GM12878 (cell line): Measurements from ENCODE around the gene MICA. TPM values are rescaled to one million over a fixed set of nuclear protein-coding genes. Genes with fewer than 3 reads are reported as not detected.

Experiments used
- ATAC-seq: fragments of 200-7000 bp; cut with Tn5 transposase; 3 replicates; pipeline ENCODE4 v1.9.1; 2020; ENCODE audit warnings: mild to moderate bottlenecking, moderate library complexity
- BruUV-seq: library from RNA; stranded (reverse); fragments of 400-500 nt; replicated peaks from 2 replicates; lab custom pipeline; 2021; lab: Mats Ljungman, UMichigan
- CTCF ChIA-PET: fragments of 300-600 bp; sonication (Branson Sonifier 250); formaldehyde crosslinking; extraction: SDS; loops from one replicate; lab custom pipeline; 2021; ENCODE audit warnings: inconsistent platforms; lab: Yijun Ruan, JAX
- POLR2A ChIA-PET: fragments of 350-600 bp; formaldehyde crosslinking; extraction: SDS; loops from one replicate; lab custom pipeline; 2021; ENCODE audit warnings: inconsistent platforms; lab: Charles Lee
- RAD21 ChIA-PET: fragments of 300-600 bp; sonication (Branson Sonifier 250); formaldehyde crosslinking; loops from one replicate; lab custom pipeline; 2023; ENCODE audit warnings: antibody characterized with exemption; ENCODE audit not compliant: unreplicated experiment; lab: Charles Lee
- SMC1A ChIA-PET: fragments of 300-600 bp; sonication (Branson Sonifier 250); formaldehyde crosslinking; loops from one replicate; lab custom pipeline; 2023; ENCODE audit not compliant: unreplicated experiment, uncharacterized antibody; lab: Charles Lee
- DNase-seq: peaks from one replicate; pipeline ENCODE4 v3.0.0-alpha.2; 2011; ENCODE audit warnings: low read depth, low spot score
- FAIRE-seq: peaks from 3 replicates; lab custom pipeline; 2011; peaks lifted over from hg19 to GRCh38; lab: Jason Lieb, UNC
- H2AFZ ChIP-seq: 2 replicates; pipeline ENCODE4 v1.6.0; 2011; ENCODE audit warnings: low read depth, low read length, control low read depth; ENCODE audit not compliant: control insufficient read depth
- H3K27ac ChIP-seq: 2 replicates; pipeline ENCODE4 v1.5.1; 2011; ENCODE audit warnings: control low read depth; ENCODE audit not compliant: control insufficient read depth, insufficient read depth
- H3K27me3 ChIP-seq, 2 experiments: replicated peaks in 1 of 2; 2 replicates each; pipeline versions ENCODE4 v1.6.0 to v1.6.1; 2011; ENCODE audit warnings: low read length in 1 of 2; ENCODE audit not compliant: control insufficient read depth in 2 of 2, insufficient read depth in 2 of 2
- H3K36me3 ChIP-seq, 2 experiments: 2 replicates each; pipeline ENCODE4 v1.5.1; 2011; ENCODE audit warnings: low read length in 1 of 2; ENCODE audit not compliant: control insufficient read depth in 2 of 2, insufficient read depth in 2 of 2
- H3K4me1 ChIP-seq: 2 replicates; pipeline ENCODE4 v1.6.1; 2011; ENCODE audit warnings: mild to moderate bottlenecking, low read length, moderate library complexity, mixed read lengths; ENCODE audit not compliant: control insufficient read depth, insufficient read depth
- H3K4me2 ChIP-seq: 2 replicates; pipeline ENCODE4 v1.6.0; 2011; ENCODE audit warnings: control low read depth; ENCODE audit not compliant: control insufficient read depth, insufficient read depth
- H3K4me3 ChIP-seq: fragments of 200-600 bp; sonication (generic); 2 replicates; pipeline ENCODE4 v1.5.1; 2016
- H3K79me2 ChIP-seq: 2 replicates; pipeline ENCODE4 v1.6.0; 2011; ENCODE audit warnings: low read length; ENCODE audit not compliant: control insufficient read depth, insufficient read depth
- H3K9ac ChIP-seq: 2 replicates; pipeline ENCODE4 v1.8.0; 2011; ENCODE audit warnings: low read length, control low read depth, mixed read lengths; ENCODE audit not compliant: control insufficient read depth, insufficient read depth
- H3K9me3 ChIP-seq: replicated peaks from 3 replicates; pipeline ENCODE4 v1.5.1; 2011; ENCODE audit warnings: mild to moderate bottlenecking, low read length; ENCODE audit not compliant: control insufficient read depth, insufficient read depth
- H4K20me1 ChIP-seq: 2 replicates; pipeline ENCODE4 v1.6.0; 2011; ENCODE audit not compliant: control insufficient read depth, insufficient read depth
- EP300 ChIP-seq, 2 experiments: fragments of 150-350 bp in 1 of 2; IDR thresholded peaks; 2 replicates each; pipeline ENCODE4 v1.6.1; 2011 to 2012; ENCODE audit warnings: low read depth in 2 of 2, low read length in 2 of 2, borderline replicate concordance in 1 of 2, improper control_type of control experiment in 1 of 2, inconsistent platforms in 1 of 2; ENCODE audit not compliant: control insufficient read depth in 1 of 2
- RBBP5 ChIP-seq: fragments of 200-600 bp; sonication (generic); conservative IDR thresholded peaks from 2 replicates; pipeline ENCODE4 v1.6.1; 2016
- SMAD1 ChIP-seq: fragments of 450-650 bp; IDR thresholded peaks from 2 replicates; pipeline ENCODE4 v1.6.1; 2018; ENCODE audit warnings: mild to moderate bottlenecking, low read depth; ENCODE audit not compliant: partially characterized antibody
- ZNF24 ChIP-seq: fragments of 450-650 bp; IDR thresholded peaks from 2 replicates; pipeline ENCODE4 v1.6.1; 2017; ENCODE audit warnings: antibody characterized with exemption, mild to moderate bottlenecking
- whole genome bisulfite sequencing: methylation state at CpG from one replicate; pipeline ENCODE4 v1.1.6; 2016; ENCODE audit warnings: low lambda C conversion rate; ENCODE audit not compliant: insufficient replicate concordance, insufficient coverage; ENCODE audit errors: missing lambda C conversion rate; 5-methylcytosine and 5-hydroxymethylcytosine counted together
- in situ Hi-C: fragments of 300-500 bp; cut with MboI; formaldehyde crosslinking; loops from 9 replicates; pipeline ENCODE4 v1.14.3; 2018; ENCODE audit warnings: mixed read lengths
- intact Hi-C: fragments of 100-400 bp; cut with micrococcal nuclease; formaldehyde crosslinking; loops from one replicate; pipeline ENCODE4 v1.14.2; 2022; ENCODE audit not compliant: unreplicated experiment
- polyA plus RNA-seq, 11 experiments: library from polyadenylated mRNA; depleted of rRNA in 4 of 11; unstranded in 6 of 11; stranded (reverse) in 5 of 11; fragments of >200 nt; fragmentation: Nextera tagmentation in 4 of 11; fragmentation: Illumina TruSeq in 1 of 11; extraction: Ambion mirVana in 4 of 11; extraction: Trizol in 1 of 11; gene quantifications; 1 replicate in 1 of 11; 2 replicates in 10 of 11; pipeline versions ENCODE4 v1.2.1 to v1.2.3, GENCODE V29; 2011 to 2016; ENCODE audit warnings: inconsistent platforms in 2 of 11, missing spikeins in 2 of 11, low read depth in 1 of 11
- total RNA-seq, 4 experiments: library from RNA; depleted of rRNA in 3 of 4; stranded (reverse); fragments of >200 nt in 3 of 4; fragmentation: Illumina TruSeq in 1 of 4; extraction: Trizol in 1 of 4; gene quantifications; 2 replicates each; pipeline versions ENCODE4 v1.2.1 to v1.2.3, GENCODE V29; 2013 to 2021
- TF ChIP-seq, protein P1 (sequence below): IDR thresholded peaks from 2 replicates; pipeline ENCODE4 v1.6.1; 2011; ENCODE audit warnings: borderline replicate concordance, low read depth, mild to moderate bottlenecking, moderate library complexity, mixed read lengths, low read length; ENCODE audit not compliant: insufficient read depth; ENCODE audit errors: extremely low read length
- TF ChIP-seq, protein P2 (sequence below): fragments of 450-650 bp; IDR thresholded peaks from 2 replicates; pipeline ENCODE4 v1.6.1; 2017; ENCODE audit warnings: low read depth, mild to moderate bottlenecking, moderate library complexity
- TF ChIP-seq, protein P3 (sequence below): IDR thresholded peaks from 2 replicates; pipeline ENCODE4 v1.6.1; 2012; ENCODE audit warnings: improper control_type of control experiment, low read depth, low read length; ENCODE audit not compliant: insufficient replicate concordance
- TF ChIP-seq, protein P4 (sequence below): IDR thresholded peaks from 2 replicates; pipeline ENCODE4 v1.6.1; 2011; ENCODE audit warnings: low read depth, low read length, improper control_type of control experiment, borderline replicate concordance
- TF ChIP-seq, protein P5 (sequence below): IDR thresholded peaks from 2 replicates; pipeline ENCODE4 v1.6.1; 2012; ENCODE audit warnings: low read depth, low read length, improper control_type of control experiment

MICA gene
- total and polyA plus RNA-seq, 10 of the 15 experiments (the other 5 are each of a cell fraction or from before 2014, with no cell fraction given): 3.6 to 10.5 (median 6.9) TPM

DNA sequence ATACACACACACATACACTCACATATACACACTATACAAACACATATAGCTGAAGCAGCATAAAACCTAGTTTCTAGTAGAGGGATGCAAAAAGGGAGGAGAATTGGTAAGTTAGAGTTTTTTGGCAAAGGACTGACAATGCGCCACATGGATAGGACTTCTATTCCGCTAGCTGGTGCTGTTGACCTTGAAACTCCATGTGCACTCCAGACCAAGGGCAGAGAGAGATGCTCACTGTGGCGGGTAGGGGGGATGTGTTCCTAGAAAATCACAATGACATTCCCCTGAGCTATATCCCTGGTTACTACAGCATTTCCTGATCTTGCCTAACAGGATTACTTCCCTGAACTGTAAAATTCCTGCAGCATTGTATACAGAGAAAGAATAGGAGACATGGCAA lies 19.2 kb downstream of the MICA start (continued):
- TF ChIP-seq, protein P1, sequence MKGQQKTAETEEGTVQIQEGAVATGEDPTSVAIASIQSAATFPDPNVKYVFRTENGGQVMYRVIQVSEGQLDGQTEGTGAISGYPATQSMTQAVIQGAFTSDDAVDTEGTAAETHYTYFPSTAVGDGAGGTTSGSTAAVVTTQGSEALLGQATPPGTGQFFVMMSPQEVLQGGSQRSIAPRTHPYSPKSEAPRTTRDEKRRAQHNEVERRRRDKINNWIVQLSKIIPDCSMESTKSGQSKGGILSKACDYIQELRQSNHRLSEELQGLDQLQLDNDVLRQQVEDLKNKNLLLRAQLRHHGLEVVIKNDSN: no peak
- TF ChIP-seq, protein P2, sequence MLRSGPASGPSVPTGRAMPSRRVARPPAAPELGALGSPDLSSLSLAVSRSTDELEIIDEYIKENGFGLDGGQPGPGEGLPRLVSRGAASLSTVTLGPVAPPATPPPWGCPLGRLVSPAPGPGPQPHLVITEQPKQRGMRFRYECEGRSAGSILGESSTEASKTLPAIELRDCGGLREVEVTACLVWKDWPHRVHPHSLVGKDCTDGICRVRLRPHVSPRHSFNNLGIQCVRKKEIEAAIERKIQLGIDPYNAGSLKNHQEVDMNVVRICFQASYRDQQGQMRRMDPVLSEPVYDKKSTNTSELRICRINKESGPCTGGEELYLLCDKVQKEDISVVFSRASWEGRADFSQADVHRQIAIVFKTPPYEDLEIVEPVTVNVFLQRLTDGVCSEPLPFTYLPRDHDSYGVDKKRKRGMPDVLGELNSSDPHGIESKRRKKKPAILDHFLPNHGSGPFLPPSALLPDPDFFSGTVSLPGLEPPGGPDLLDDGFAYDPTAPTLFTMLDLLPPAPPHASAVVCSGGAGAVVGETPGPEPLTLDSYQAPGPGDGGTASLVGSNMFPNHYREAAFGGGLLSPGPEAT: no peak
- TF ChIP-seq ZNF24 (no peak), EP300 (IDR thresholded peaks at IDR 0.05; ENCODE audit: borderline replicate concordance in 1 of 2, control insufficient read depth in 1 of 2, low read depth in 2 of 2, low read length in 2 of 2) (no peak), RBBP5 (no peak)
- TF ChIP-seq, all 136 proteins: peak for 0

DNA sequence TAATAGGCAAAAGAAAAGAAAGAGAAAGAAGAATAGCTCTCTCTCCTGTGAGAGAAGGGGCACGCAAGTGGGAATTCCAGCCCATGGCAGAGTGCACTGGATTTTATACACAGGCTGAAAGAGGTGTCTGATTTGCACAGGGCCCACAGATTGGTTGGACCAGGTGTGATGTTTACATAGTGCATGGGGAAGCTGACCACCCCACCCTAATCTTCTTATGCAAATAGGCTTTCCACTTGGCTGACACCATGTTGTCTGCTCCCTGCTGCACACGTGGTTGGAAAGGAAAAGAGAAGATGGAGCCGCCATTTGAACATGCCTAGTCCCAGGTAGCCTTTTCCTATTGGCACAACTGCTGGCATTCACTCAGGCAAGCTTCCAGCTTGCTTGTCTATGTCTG lies 20.2 kb downstream of the MICA start:
- Histone ChIP-seq H4K20me1 (no peaks in the 10 kb centered on the region), H3K4me2 (no peak overlapping the region), H2AFZ (no peak overlapping the region), H3K9me3 (no peaks in the 10 kb centered on the region), H3K36me3 (no peaks in the 10 kb centered on the region), H3K4me3 (no peak overlapping the region), H3K27ac (no peak overlapping the region), H3K79me2 (no peaks in the 10 kb centered on the region), H3K27me3 (no peaks in the 10 kb centered on the region), H3K9ac (no peak overlapping the region), H3K4me1 (no peaks in the 10 kb centered on the region)
- intact Hi-C loops (no loop called here), in situ Hi-C loops (no loop called here)
- 27% methylated on average over 3 of the region's 3 CpGs for WGBS
- no TSS peak for BruUV-seq
- peak; percentile 40; the same call in 2 of the 3 replicates for ATAC-seq
- DNase-seq: no peak
- ChIA-PET POLR2A (no interaction called here), SMC1A (interaction anchor here (0.8 kb wide), 1 partner anchor 19 kb away, joined by 3 read pairs; no protein-coding TSS in a partner anchor), CTCF (interaction anchor here (0.9 to 1.3 kb wide), 2 partner anchors 14 to 19 kb away, joined by 3 to 4 read pairs; no protein-coding TSS in a partner anchor), RAD21 (no interaction called here)
- no peak for FAIRE-seq
- TF ChIP-seq, protein P3, sequence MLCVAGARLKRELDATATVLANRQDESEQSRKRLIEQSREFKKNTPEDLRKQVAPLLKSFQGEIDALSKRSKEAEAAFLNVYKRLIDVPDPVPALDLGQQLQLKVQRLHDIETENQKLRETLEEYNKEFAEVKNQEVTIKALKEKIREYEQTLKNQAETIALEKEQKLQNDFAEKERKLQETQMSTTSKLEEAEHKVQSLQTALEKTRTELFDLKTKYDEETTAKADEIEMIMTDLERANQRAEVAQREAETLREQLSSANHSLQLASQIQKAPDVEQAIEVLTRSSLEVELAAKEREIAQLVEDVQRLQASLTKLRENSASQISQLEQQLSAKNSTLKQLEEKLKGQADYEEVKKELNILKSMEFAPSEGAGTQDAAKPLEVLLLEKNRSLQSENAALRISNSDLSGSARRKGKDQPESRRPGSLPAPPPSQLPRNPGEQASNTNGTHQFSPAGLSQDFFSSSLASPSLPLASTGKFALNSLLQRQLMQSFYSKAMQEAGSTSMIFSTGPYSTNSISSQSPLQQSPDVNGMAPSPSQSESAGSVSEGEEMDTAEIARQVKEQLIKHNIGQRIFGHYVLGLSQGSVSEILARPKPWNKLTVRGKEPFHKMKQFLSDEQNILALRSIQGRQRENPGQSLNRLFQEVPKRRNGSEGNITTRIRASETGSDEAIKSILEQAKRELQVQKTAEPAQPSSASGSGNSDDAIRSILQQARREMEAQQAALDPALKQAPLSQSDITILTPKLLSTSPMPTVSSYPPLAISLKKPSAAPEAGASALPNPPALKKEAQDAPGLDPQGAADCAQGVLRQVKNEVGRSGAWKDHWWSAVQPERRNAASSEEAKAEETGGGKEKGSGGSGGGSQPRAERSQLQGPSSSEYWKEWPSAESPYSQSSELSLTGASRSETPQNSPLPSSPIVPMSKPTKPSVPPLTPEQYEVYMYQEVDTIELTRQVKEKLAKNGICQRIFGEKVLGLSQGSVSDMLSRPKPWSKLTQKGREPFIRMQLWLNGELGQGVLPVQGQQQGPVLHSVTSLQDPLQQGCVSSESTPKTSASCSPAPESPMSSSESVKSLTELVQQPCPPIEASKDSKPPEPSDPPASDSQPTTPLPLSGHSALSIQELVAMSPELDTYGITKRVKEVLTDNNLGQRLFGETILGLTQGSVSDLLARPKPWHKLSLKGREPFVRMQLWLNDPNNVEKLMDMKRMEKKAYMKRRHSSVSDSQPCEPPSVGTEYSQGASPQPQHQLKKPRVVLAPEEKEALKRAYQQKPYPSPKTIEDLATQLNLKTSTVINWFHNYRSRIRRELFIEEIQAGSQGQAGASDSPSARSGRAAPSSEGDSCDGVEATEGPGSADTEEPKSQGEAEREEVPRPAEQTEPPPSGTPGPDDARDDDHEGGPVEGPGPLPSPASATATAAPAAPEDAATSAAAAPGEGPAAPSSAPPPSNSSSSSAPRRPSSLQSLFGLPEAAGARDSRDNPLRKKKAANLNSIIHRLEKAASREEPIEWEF: no peak
- TF ChIP-seq, protein P4, sequence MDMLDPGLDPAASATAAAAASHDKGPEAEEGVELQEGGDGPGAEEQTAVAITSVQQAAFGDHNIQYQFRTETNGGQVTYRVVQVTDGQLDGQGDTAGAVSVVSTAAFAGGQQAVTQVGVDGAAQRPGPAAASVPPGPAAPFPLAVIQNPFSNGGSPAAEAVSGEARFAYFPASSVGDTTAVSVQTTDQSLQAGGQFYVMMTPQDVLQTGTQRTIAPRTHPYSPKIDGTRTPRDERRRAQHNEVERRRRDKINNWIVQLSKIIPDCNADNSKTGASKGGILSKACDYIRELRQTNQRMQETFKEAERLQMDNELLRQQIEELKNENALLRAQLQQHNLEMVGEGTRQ: no peak
- TF ChIP-seq SMAD1: no peak
- TF ChIP-seq, protein P5, sequence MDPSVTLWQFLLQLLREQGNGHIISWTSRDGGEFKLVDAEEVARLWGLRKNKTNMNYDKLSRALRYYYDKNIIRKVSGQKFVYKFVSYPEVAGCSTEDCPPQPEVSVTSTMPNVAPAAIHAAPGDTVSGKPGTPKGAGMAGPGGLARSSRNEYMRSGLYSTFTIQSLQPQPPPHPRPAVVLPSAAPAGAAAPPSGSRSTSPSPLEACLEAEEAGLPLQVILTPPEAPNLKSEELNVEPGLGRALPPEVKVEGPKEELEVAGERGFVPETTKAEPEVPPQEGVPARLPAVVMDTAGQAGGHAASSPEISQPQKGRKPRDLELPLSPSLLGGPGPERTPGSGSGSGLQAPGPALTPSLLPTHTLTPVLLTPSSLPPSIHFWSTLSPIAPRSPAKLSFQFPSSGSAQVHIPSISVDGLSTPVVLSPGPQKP: no peak
